AG08396 (cell line): ENCODE results near the gene TRPC4AP.
"Not testable (repeated sequence)": the region's sequence is repeated elsewhere in the genome, so short reads cannot be mapped to it uniquely, and the experiment has no call there.

Source experiments
- DNase-seq: peaks from one replicate; pipeline ENCODE4 v3.0.0; 2012; ENCODE audit warnings: low spot score, mixed read lengths

The TRPC4AP gene

DNA sequence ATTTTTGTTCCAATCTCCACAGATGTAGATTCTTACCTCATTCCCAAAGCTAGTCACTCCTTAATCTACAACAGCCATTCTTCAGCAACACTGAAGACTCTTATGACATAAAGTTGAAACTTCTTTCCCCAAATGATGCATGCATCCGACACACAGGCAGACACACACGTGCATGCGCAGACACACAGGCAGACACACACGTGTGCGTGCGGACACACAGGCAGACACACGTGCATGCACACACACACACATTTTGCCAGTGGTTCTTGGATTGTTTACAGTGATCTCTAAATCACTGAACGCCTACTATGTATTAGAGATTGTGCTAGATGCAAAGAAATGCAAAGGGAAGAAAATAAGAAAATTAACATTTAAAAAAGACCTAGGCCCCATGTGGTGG lies 9.0 kb upstream of the TRPC4AP start:
- no peak for DNase-seq

DNA sequence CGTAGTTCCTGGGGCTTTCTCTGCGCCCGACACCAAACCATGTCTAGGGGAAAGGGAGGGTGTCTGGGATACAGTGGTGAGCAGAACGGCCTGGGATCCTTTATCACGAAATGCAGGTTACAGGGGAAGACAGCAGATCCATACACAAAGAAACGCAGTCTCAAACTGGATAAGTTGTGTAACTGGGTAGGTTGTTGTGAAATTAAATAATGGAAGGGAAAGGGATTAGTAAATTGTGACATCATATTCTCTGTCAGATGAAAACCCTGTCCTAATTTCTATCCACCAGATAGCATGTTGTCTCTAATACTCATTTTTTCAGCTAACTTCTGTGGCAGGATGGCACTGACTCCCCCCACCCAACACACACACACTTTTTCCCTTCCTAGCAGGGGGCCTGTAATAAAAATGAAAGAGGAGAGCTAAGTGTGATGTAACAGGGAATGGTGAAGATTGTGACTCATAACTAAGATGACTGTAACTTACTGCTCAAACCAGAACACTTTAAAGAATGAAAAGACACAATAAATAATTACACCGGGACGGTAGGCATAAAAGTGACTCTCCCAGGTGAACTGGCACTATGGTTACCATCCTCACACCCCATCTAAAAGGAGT lies 769 bp upstream of the TRPC4AP start:
- peak; percentile 63 for DNase-seq

DNA sequence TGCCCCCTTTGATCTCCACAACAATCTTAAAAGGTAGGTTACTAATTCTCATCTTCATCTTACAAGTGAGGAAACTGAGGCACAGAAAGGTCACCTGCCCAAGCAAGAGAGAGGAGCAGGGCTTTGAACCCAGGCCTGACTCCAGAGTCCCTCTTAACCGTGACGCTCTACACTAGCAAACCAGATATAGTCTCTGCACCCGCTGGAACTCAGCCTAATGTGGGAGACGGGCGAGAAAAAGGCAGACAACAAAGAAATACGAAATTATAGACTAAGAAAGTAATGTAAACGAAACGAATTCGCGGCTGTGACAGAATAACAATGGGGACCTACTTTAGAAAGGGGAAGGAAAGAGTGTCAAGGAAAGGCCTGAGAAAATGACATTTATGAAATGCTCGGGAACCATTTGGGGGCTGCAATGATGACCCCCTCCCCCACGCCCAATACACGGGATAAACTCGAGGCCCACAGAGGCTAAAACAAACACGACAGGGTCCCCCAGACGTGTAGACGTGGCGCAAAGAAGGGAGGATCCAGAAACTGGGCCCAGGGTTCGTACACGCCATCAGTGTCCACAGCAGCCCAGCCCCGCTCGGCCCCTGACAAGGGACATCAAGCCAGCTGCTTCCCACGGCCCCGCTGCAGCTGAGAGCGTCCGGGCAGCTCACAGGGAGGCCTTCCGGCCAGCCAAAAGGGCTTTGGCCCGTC lies 637 bp downstream of the TRPC4AP start:
- peak; percentile 27 for DNase-seq

DNA sequence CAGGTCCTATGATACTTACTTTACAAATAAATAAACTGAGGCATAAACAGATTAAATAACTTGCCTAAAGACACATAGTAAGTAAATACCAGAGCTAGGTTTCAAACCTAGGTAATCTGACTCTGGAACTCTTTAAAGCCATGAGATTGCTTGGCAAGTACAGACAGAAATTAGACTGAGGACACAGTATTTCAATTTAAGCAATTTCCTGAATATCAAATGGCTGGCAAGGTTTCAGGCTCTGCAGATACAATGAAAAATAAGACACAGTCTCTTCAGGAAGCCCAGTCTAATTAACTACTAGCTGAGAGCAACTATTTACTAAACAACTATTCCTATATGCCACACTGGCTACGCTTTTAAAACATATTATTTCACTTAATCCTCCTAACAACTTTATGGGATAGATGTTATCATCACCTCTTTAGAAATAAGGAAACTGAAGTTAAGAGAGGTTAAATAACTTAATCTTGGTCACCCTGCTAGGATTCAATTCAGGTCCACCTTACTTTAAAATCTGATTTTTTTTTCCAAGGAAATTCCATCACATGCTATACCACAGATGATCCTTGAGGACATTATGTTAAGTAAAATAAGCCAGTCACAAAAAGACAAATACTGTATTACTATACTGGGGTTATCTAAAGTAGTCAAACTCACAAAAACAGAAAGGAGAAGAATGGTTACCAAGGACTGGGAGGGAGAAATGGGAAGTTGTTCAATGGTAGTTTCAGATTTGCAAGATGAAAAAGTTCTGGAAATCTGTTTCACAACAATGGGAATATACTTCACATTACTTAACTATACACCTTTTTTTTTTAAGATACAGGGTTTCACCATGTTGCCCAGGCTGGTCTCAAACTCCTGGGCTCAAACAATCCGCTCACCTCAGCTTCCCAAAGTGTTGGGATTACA lies 4.1 kb downstream of the TRPC4AP start:
- DNase-seq = no peak

DNA sequence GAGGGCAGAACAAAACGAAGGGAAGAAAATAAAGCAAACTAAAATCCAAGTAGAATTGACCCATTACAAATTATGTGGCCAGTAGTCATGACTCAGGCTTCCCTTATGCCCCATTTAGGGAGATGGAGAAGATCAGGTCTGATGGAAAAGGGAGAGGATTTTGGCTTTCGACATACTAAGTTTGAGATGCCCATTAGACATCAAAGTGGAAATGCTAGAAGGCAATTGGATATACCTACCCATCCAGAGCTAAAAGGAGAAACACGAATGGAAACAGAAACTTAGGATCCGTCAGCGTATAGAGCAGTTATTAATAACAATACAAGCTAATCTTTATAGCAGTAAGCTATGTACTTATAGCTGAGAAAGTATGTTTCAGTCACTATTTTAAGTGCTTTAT lies 4.8 kb downstream of the TRPC4AP start:
- DNase-seq = no peak

DNA sequence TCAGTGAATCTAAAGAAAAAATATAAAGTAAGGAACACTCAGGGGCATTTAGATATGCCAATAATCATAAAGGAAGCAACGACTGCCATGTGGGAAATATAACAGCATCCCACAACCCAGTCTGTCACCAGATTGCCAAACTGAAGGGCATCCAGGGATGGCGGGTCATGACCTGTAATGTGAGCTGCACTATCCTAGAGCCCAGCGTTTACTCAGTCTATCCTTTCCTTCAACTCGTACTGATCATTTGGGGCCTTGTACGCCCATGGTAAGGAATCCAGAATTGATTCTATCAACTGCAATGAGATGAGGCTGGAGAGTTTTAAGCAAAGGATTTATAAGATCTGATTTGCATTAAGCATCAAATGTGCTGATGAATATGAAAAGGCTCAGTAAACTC lies 5.3 kb downstream of the TRPC4AP start:
- no peak for DNase-seq

DNA sequence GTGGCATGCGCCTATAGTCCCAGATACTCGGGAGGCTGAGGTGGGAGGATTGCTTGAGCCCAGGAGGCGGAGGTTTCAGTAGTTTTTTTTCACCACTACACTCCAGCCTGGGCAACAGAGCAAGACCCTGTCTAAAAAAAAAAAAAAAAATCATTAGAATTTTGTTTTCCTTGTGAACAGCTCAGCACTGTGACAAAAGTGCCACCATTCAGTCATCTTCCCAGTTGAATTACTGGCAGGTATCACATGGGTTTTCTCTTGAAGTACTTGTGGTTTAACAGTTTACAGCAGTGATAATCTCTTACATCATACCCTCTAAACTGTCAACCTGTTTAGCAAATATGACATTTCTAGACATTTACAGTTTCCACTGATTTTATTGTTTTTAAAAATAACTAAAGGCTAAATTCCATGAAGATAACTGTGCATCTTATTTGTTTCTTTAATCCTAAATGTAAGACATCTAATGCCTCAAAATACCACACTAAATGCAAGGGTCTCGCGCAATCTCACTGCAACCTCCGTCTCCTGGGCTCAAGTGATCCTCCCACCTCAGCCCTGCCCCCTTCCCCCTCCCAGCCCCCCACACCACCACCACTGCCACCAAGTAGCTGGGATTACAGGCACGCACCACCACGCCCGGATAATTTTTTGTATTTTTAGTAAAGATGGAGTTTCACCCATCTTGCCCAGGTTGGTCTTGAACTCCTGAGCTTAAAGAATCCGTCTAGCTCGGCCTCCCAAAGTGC lies 7.0 kb downstream of the TRPC4AP start:
- DNase-seq = no peak

DNA sequence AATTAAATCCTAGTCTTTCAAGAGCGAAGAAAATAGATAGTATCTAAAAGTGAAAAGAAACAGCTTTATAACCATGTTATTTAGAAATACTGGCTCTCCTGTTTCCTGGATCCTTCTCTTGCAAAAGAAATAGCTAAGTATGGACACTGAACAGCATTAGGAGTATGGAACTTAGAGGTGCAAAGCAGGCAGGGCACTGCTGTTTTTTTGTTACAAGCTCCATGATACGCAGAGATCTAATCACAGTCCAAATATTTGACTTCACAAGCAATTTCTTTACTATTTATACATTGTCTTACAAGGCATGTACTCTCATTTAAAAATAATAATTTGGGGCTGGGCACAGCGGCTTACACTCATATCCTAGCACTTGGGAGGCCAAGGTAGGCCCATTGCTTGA lies 7.6 kb downstream of the TRPC4AP start:
- DNase-seq = no peak

DNA sequence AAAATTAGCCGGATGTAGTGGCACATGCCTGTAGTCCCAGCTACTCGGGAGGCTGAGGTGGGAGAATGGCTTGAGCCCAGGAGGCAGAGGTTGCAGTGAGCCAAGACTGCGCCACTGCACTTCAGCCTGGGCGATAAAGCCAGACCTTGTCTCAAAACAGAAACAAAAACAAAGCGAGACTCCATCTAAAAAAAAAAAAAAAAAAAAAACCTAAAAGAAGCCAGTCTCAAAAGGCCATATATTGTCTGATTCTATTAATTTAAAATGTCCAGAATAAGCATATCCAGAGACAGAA lies 12.3 kb downstream of the TRPC4AP start:
- DNase-seq = not testable (repeated sequence)

DNA sequence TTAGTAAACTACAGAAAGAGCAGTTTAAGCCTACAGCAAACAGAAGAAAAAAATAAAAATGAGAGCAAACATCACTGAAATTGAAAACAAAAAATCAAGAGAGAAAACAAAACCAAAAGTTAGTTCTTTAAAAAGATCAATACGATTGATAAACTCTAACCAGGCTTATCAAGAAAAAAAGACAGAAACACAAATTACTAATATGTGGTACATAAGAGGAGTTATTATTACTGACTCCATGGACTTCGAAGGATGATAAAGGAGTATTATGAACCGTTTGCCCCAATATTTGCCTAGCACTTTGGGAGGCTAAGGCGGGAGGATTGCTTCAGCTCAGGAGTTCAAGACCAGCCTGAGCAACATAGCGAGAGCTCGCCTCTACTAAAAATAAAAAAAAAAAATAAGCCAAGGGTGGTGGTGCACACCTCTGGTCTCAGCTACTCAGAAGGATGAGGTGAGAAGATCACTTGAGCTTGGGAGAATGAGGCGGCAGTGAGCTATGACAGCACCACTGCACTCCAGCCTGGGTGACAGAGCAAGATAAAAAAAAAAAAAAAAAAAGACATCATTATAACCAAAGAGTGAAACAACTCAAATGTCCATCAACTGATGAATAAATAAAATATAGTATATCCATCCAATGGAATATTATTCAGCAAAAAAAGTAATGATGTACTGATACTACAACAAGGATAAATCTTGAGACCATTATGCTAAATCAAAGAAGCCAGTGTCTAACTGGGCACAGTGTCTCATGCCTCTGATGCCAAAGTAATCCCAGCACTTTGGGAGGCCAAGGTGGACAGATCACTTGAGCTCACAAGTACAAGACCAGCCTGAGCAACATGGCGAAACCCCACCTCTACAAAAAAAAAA lies 12.9 kb downstream of the TRPC4AP start:
- no peak for DNase-seq

DNA sequence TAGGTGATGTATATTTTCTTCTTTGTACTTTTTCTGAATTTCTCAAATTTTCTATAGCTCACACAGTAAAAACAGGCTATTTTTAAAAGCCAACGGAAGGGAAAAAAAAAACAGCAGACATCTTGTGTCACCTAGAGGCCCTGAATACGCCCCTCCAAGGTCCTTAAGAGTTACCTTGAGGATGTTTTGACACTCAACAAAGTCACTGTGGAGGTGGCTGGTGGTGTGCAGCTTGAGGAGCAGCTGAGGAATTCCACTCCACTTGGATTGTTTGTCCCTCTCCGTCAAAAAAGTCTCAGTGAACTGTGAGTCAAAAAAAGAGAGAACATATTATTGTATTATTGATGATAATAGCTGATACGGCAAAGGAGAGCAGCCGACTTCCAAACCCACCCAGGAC lies 14.7 kb downstream of the TRPC4AP start:
- no peak for DNase-seq

DNA sequence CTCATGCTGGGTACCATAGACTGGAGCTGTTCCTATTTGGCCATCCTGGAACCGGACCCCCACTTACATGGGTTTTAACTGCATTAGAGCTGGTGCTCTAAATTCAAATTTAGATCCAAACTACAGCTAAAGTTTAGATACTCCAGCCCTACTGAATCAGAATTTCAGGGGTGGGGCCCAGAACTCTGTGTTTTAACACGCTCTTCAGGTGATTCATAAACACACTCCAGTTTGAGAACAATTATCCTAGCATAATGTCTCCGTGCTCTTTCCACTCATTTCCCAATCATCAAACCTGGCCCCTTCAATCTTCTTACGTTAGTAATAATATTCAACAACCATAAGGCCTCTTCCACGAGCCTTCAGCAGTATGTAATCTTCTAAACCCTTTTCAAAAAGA lies 15.3 kb downstream of the TRPC4AP start:
- no peak for DNase-seq

DNA sequence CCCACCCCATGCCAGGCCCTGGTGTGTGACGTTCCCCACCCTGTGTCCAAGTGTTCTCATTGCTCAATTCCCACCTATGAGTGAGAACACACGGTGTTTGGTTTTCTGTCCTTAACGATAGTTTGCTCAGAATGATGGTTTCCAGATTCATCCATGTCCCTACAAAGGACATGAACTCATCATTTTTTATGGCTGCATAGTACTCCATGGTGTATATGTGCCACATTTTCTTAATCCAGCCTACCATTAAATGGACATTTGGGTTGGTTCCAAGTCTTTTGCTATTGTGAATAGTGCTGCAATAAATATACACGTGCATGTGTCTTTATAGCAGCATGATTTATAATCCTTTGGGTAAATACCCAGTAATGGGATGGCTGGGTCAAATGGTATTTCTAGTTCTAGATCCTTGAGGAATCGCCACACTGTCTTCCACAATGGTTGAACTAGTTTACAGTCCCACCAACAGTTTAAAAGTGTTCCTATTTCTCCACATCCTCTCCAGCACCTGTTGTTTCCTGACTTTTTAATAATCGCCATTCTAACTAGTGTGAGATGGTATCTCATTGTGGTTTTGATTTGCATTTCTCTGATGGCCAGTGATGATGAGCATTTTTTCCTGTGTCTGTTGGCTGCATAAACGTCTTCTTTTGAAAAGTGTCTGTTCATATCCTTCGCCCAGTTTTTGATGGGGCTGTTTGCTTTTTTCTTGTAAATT lies 21.0 kb downstream of the TRPC4AP start:
- DNase-seq = not testable (repeated sequence)

DNA sequence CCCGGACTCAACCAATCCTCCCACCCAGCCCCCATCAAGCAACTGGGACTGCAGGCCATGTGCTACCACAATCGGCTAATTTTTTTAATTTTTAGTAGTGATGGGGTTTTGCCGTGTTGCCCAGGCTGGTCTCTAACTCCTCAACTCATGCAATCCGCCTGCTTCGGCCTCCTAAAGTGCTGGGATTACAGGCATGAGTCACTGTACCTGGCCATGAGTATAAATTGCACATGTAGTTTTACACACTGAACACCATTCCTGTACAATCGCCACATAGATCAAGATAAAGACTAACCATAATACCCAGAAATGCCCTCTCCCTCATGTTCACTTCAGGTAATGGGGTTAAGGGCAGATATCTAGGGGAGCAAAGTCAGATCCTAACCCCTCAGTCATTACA lies 26.4 kb downstream of the TRPC4AP start:
- DNase-seq = no peak

DNA sequence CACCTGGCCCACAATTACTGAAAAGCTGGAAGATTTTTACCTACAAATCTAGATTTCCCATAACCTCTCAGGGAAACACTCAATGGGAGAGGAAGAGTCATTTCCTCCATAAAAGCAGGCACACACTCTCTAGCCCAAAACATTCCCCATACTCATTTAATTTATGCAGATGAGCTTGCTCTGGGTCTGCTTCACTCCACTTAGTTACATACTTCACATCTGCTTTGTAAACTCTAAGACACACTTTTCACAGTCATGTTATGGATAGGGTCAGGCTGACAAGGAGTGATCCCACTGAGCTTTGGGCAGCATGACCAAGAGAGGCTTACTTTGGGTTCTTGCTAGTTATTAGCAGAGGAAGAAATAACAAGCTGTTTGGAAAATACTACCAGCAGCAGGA lies 27.4 kb downstream of the TRPC4AP start:
- no peak for DNase-seq

DNA sequence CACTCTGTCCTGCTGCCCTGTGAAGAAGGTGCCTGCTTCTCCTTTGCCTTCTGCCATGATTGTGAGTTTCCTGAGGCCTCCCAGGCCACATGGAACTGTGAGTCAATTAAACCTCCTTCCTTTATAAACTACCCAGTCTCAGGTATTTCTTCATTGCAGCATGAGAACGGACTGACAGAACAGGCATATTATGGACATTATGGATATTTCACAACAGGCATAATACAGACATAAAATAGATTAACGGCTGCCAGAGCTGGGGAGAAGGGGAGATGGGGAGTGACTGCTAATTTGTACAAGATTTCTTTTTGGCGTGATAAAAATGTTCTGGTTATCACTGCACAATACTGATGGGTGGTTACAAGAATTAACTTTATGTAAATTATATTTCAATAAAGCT lies 29.4 kb downstream of the TRPC4AP start:
- no peak for DNase-seq

DNA sequence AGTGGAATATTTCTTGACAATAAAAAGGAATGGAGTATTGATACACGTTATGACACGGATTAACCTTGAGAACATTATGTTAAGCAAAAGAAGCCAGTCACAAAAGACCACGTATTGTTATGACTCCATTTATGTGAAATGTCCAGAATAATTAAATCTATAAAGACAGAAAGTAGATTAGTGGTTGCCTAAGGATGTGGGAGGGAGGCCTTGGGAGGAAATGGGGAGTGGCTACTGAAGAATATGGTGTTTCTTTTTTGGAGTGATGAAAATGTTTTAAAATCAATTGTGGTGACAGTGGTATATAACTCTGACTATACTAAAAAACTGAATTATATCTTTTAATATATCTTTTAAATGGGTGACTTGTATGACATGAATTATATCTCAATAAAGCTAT lies 30.1 kb downstream of the TRPC4AP start:
- no peak for DNase-seq

DNA sequence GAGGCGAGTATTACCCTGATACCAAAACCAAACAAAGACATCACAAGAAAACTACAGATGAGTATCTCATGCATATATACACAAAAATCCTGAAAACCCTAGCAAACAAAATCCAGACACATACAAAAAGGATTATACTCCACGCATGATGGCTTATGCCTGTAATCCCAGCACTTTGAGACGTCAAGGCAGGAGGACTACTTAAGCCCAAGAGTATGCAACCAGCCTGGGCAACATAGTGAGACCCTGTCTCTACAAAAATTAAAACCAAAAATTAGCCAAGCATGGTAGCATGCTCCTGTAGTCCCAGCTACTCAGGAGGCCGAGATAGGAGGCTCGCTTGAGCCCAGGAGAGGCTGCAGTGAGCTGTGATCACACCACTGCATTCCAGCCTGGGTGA lies 32.4 kb downstream of the TRPC4AP start:
- no peak for DNase-seq

DNA sequence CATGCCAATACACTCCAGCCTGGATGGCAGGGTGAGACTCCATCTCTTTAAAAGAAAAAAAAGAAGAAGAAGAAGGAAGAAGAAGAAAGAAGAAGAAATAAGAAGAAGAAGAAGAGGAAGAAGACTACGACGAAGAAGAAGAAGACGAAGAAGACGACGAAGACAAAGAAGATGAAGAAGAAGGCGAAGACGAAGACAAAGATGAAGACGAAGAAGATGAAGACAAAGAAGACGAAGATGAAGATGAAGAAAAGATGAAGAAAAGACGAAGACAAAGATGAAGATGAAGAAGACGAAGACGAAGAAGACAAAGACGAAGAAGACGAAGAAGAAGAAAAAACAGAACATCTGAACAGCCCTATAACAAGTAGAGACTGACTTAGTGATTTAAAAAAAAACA lies 33.0 kb downstream of the TRPC4AP start:
- DNase-seq = no peak

DNA sequence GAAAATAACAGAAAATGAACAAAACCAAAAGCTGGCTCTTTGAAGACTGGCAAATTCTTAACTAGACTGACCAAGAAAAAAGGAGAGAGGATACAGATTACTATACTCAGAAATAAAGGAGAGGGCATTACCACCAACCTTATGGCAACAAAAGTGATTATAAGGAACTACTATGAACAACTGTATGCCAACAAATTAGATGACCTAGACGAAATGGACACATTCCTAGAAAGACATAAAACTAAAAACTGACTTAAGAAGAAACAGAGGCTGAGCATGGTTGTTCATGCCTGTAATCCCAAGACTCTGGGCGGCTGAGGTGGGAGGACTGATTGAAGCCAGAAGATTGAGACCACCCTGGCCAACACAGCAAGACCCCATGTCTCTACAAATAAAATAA lies 33.5 kb downstream of the TRPC4AP start:
- no peak for DNase-seq
